ENCODE results near the gene CAMK1D. TPM values are rescaled to one million over a fixed set of nuclear protein-coding genes. Genes with fewer than 3 reads are reported as not detected.

Gene CAMK1D
- total and polyA plus RNA-seq, 2 of the 8 experiments (the other 6 are each of a cell fraction or from before 2014, with no cell fraction given) = 3.5 to 10.6 TPM

GRCh38 chr10:12740813-12741212 is 391.5 kb downstream of the CAMK1D start (continued):
- TF ChIP-seq, protein P1, sequence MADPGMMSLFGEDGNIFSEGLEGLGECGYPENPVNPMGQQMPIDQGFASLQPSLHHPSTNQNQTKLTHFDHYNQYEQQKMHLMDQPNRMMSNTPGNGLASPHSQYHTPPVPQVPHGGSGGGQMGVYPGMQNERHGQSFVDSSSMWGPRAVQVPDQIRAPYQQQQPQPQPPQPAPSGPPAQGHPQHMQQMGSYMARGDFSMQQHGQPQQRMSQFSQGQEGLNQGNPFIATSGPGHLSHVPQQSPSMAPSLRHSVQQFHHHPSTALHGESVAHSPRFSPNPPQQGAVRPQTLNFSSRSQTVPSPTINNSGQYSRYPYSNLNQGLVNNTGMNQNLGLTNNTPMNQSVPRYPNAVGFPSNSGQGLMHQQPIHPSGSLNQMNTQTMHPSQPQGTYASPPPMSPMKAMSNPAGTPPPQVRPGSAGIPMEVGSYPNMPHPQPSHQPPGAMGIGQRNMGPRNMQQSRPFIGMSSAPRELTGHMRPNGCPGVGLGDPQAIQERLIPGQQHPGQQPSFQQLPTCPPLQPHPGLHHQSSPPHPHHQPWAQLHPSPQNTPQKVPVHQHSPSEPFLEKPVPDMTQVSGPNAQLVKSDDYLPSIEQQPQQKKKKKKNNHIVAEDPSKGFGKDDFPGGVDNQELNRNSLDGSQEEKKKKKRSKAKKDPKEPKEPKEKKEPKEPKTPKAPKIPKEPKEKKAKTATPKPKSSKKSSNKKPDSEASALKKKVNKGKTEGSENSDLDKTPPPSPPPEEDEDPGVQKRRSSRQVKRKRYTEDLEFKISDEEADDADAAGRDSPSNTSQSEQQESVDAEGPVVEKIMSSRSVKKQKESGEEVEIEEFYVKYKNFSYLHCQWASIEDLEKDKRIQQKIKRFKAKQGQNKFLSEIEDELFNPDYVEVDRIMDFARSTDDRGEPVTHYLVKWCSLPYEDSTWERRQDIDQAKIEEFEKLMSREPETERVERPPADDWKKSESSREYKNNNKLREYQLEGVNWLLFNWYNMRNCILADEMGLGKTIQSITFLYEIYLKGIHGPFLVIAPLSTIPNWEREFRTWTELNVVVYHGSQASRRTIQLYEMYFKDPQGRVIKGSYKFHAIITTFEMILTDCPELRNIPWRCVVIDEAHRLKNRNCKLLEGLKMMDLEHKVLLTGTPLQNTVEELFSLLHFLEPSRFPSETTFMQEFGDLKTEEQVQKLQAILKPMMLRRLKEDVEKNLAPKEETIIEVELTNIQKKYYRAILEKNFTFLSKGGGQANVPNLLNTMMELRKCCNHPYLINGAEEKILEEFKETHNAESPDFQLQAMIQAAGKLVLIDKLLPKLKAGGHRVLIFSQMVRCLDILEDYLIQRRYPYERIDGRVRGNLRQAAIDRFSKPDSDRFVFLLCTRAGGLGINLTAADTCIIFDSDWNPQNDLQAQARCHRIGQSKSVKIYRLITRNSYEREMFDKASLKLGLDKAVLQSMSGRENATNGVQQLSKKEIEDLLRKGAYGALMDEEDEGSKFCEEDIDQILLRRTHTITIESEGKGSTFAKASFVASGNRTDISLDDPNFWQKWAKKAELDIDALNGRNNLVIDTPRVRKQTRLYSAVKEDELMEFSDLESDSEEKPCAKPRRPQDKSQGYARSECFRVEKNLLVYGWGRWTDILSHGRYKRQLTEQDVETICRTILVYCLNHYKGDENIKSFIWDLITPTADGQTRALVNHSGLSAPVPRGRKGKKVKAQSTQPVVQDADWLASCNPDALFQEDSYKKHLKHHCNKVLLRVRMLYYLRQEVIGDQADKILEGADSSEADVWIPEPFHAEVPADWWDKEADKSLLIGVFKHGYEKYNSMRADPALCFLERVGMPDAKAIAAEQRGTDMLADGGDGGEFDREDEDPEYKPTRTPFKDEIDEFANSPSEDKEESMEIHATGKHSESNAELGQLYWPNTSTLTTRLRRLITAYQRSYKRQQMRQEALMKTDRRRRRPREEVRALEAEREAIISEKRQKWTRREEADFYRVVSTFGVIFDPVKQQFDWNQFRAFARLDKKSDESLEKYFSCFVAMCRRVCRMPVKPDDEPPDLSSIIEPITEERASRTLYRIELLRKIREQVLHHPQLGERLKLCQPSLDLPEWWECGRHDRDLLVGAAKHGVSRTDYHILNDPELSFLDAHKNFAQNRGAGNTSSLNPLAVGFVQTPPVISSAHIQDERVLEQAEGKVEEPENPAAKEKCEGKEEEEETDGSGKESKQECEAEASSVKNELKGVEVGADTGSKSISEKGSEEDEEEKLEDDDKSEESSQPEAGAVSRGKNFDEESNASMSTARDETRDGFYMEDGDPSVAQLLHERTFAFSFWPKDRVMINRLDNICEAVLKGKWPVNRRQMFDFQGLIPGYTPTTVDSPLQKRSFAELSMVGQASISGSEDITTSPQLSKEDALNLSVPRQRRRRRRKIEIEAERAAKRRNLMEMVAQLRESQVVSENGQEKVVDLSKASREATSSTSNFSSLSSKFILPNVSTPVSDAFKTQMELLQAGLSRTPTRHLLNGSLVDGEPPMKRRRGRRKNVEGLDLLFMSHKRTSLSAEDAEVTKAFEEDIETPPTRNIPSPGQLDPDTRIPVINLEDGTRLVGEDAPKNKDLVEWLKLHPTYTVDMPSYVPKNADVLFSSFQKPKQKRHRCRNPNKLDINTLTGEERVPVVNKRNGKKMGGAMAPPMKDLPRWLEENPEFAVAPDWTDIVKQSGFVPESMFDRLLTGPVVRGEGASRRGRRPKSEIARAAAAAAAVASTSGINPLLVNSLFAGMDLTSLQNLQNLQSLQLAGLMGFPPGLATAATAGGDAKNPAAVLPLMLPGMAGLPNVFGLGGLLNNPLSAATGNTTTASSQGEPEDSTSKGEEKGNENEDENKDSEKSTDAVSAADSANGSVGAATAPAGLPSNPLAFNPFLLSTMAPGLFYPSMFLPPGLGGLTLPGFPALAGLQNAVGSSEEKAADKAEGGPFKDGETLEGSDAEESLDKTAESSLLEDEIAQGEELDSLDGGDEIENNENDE (IDR thresholded peaks at IDR 0.05; ENCODE audit: insufficient replicate concordance, low read length) = no peak
- TF ChIP-seq RNF2 (IDR thresholded peaks at IDR 0.05; ENCODE audit: borderline replicate concordance, low read depth, low read length, missing control alignments, poor library complexity, severe bottlenecking) (no peak), TAF7 (optimal IDR thresholded peaks at IDR 0.05; ENCODE audit: borderline replicate concordance, low read depth, low read length) (no peak), SAP30 (IDR thresholded peaks at IDR 0.05; ENCODE audit: insufficient read depth, insufficient replicate concordance, low read length) (no peak), ATF3 (IDR thresholded peaks at IDR 0.05; ENCODE audit: insufficient read depth, low read depth, low read length) (no peak), JUN (IDR thresholded peaks at IDR 0.05; ENCODE audit: low read depth, low read length) (no peak), EZH2 (IDR thresholded peaks at IDR 0.05; ENCODE audit: low read depth, low read length, severe bottlenecking) (no peak), CTBP2 (IDR thresholded peaks at IDR 0.05; ENCODE audit: borderline replicate concordance, insufficient read depth, insufficient read length, low read length) (no peak), EP300 (IDR thresholded peaks at IDR 0.05; ENCODE audit: borderline replicate concordance in 1 of 2, low read depth in 2 of 2, low read length in 2 of 2) (no peak)

Data from H1 (cell line).